H1 (cell line): ENCODE measurements around the gene TTBK2. TPM values are rescaled to one million over a fixed set of nuclear protein-coding genes. Genes with fewer than 3 reads are reported as not detected.

Experiments used
- CTCF ChIA-PET: fragments of 300-600 bp; sonication (Branson Sonifier 250); formaldehyde crosslinking; loops from one replicate; lab custom pipeline; 2021; ENCODE audit not compliant: partially characterized antibody; lab: Charles Lee
- POLR2A ChIA-PET: fragments of 300-600 bp; sonication (Branson Sonifier 250); formaldehyde crosslinking; loops from one replicate; lab custom pipeline; 2021; ENCODE audit warnings: inconsistent platforms; ENCODE audit not compliant: partially characterized antibody; lab: Charles Lee
- DNase-seq, 2 experiments: peaks; one replicate each; pipeline versions ENCODE4 v3.0.0 to v3.0.0-alpha.2; 2010 to 2022; ENCODE audit warnings: low spot score in 2 of 2, low read depth in 1 of 2, mixed read lengths in 1 of 2
- FAIRE-seq: peaks from 2 replicates; lab custom pipeline; 2011; peaks lifted over from hg19 to GRCh38; lab: Jason Lieb, UNC
- H2AFZ ChIP-seq: 2 replicates; pipeline ENCODE4 v1.8.1; 2012; ENCODE audit warnings: low read length, inconsistent platforms
- H2AK5ac ChIP-seq: 2 replicates; pipeline ENCODE4 v1.6.1; 2013; ENCODE audit warnings: low read depth, low read length
- H2BK120ac ChIP-seq: replicated peaks from 2 replicates; pipeline ENCODE3; 2013; ENCODE audit warnings: low read depth, low read length, inconsistent platforms
- H2BK12ac ChIP-seq: 2 replicates; pipeline ENCODE4 v1.6.1; 2013; ENCODE audit warnings: low read depth, low read length
- H2BK15ac ChIP-seq: 2 replicates; pipeline ENCODE4 v1.6.1; 2013; ENCODE audit warnings: low read length
- H2BK20ac ChIP-seq: 2 replicates; pipeline ENCODE4 v1.6.1; 2013; ENCODE audit warnings: low read length
- H2BK5ac ChIP-seq: 2 replicates; pipeline ENCODE4 v1.6.1; 2013; ENCODE audit warnings: low read depth, low read length
- H3K14ac ChIP-seq: 2 replicates; pipeline ENCODE4 v1.6.1; 2013; ENCODE audit warnings: inconsistent platforms; ENCODE audit not compliant: insufficient read length
- H3K18ac ChIP-seq: 2 replicates; pipeline ENCODE4 v1.6.1; 2013; ENCODE audit warnings: low read length; ENCODE audit errors: extremely low read depth
- H3K23ac ChIP-seq: 2 replicates; pipeline ENCODE4 v1.6.1; 2013; ENCODE audit warnings: inconsistent platforms; ENCODE audit not compliant: insufficient read length
- H3K23me2 ChIP-seq: 2 replicates; pipeline ENCODE4 v1.6.1; 2013; ENCODE audit warnings: low read depth, low read length
- H3K27ac ChIP-seq: 2 replicates; pipeline ENCODE4 v1.6.1; 2011; ENCODE audit warnings: low read depth, low read length, inconsistent platforms
- H3K27me3 ChIP-seq, 4 experiments: replicated peaks in 1 of 4; 1 replicate in 1 of 4; 2 replicates in 3 of 4; pipeline versions ENCODE4 v1.6.1 to v1.8.1; 2011 to 2013; ENCODE audit warnings: low read length in 3 of 4, mild to moderate bottlenecking in 3 of 4, inconsistent platforms in 2 of 4, mixed read lengths in 2 of 4, moderate library complexity in 1 of 4; ENCODE audit not compliant: control insufficient read depth in 3 of 4, insufficient read depth in 3 of 4; ENCODE audit errors: extremely low read depth in 1 of 4
- H3K36me3 ChIP-seq, 4 experiments: 2 replicates each; pipeline versions ENCODE4 v1.6.1 to v1.8.1; 2011 to 2013; ENCODE audit warnings: mild to moderate bottlenecking in 4 of 4, low read length in 3 of 4, moderate library complexity in 2 of 4, control low read depth in 1 of 4, inconsistent platforms in 1 of 4; ENCODE audit not compliant: insufficient read depth in 4 of 4, control insufficient read depth in 2 of 4
- H3K4ac ChIP-seq: replicated peaks from 2 replicates; pipeline ENCODE3; 2013; ENCODE audit warnings: low read length, low read depth, mixed read lengths, inconsistent platforms; ENCODE audit not compliant: insufficient read length
- H3K4me1 ChIP-seq, 4 experiments: replicated peaks in 1 of 4; 1 replicate in 1 of 4; 2 replicates in 3 of 4; pipeline versions ENCODE4 v1.6.1 to v1.8.1; 2011 to 2013; ENCODE audit warnings: low read length in 3 of 4, inconsistent platforms in 2 of 4, mixed read lengths in 1 of 4; ENCODE audit not compliant: insufficient read depth in 4 of 4, control insufficient read depth in 3 of 4
- H3K4me2 ChIP-seq, 2 experiments: 2 replicates each; pipeline versions ENCODE4 v1.6.1 to v1.8.1; 2011 to 2013; ENCODE audit warnings: low read depth in 2 of 2, low read length in 2 of 2, control low read depth in 1 of 2, inconsistent platforms in 1 of 2, mild to moderate bottlenecking in 1 of 2; ENCODE audit not compliant: insufficient read depth in 1 of 2
- H3K4me3 ChIP-seq, 4 experiments: fragments of 200-600, 300-600 bp in 1 of 4; sonication (generic), shearing (Covaris generic), sonication (Bioruptor Twin) in 1 of 4; 2 replicates each; pipeline versions ENCODE4 v1.5.1 to v1.8.1; 2011 to 2016; ENCODE audit warnings: low read length in 4 of 4, low read depth in 3 of 4, control low read depth in 2 of 4, inconsistent platforms in 2 of 4, mild to moderate bottlenecking in 2 of 4, mixed read lengths in 1 of 4, moderate library complexity in 1 of 4; ENCODE audit not compliant: insufficient read depth in 2 of 4; ENCODE audit errors: extremely low read depth in 1 of 4
- H3K56ac ChIP-seq: replicated peaks from 2 replicates; pipeline ENCODE3; 2013; ENCODE audit warnings: low read depth, mild to moderate bottlenecking, mixed read lengths, low read length, inconsistent platforms; ENCODE audit not compliant: insufficient read length
- H3K79me1 ChIP-seq: 2 replicates; pipeline ENCODE4 v1.6.1; 2013; ENCODE audit warnings: low read depth, low read length, control low read depth
- H3K79me2 ChIP-seq, 2 experiments: 2 replicates each; pipeline versions ENCODE4 v1.6.1 to v1.8.1; 2012 to 2013; ENCODE audit warnings: low read length in 2 of 2, mild to moderate bottlenecking in 2 of 2, inconsistent platforms in 1 of 2; ENCODE audit not compliant: insufficient read depth in 2 of 2, control insufficient read depth in 1 of 2
- H3K9ac ChIP-seq, 4 experiments: replicated peaks in 1 of 4; 1 replicate in 1 of 4; 2 replicates in 3 of 4; pipeline versions ENCODE4 v1.6.1 to v1.8.1; 2011 to 2013; ENCODE audit warnings: low read depth in 3 of 4, low read length in 3 of 4, control low read depth in 2 of 4, mild to moderate bottlenecking in 2 of 4, moderate library complexity in 2 of 4, inconsistent platforms in 1 of 4; ENCODE audit errors: extremely low read depth in 1 of 4
- H3K9me3 ChIP-seq, 2 experiments: 2 replicates each; pipeline versions ENCODE4 v1.6.1 to v1.8.1; 2012 to 2013; ENCODE audit warnings: mild to moderate bottlenecking in 2 of 2, moderate library complexity in 2 of 2, control low read depth in 1 of 2, inconsistent platforms in 1 of 2, low read depth in 1 of 2, low read length in 1 of 2, mixed read lengths in 1 of 2; ENCODE audit not compliant: insufficient read depth in 2 of 2
- H4K20me1 ChIP-seq, 2 experiments: replicated peaks in 1 of 2; 2 replicates each; pipeline versions ENCODE3 to v1.8.1; 2011 to 2013; ENCODE audit warnings: inconsistent platforms in 2 of 2, low read length in 2 of 2, mild to moderate bottlenecking in 1 of 2; ENCODE audit not compliant: insufficient read depth in 2 of 2, control insufficient read depth in 1 of 2
- H4K5ac ChIP-seq: 2 replicates; pipeline ENCODE4 v1.6.1; 2013; ENCODE audit warnings: low read length, low read depth, mixed read lengths, inconsistent platforms; ENCODE audit not compliant: insufficient read length
- H4K8ac ChIP-seq: 2 replicates; pipeline ENCODE4 v1.8.0; 2013; ENCODE audit warnings: mild to moderate bottlenecking, moderate library complexity, low read length, inconsistent platforms; ENCODE audit not compliant: insufficient read depth; ENCODE audit errors: extremely low read depth
- H4K91ac ChIP-seq: replicated peaks from 2 replicates; pipeline ENCODE3; 2013; ENCODE audit warnings: low read length, mixed read lengths, inconsistent platforms; ENCODE audit not compliant: insufficient read length
- JUND ChIP-seq: IDR thresholded peaks from 2 replicates; pipeline ENCODE4 v1.6.1; 2011; ENCODE audit warnings: mild to moderate bottlenecking, improper control_type of control experiment, low read length
- RNF2 ChIP-seq: fragments of 200-900, 300-1000 bp; sonication (generic); IDR thresholded peaks from 2 replicates; pipeline ENCODE4 v1.7.1; 2016; ENCODE audit warnings: borderline replicate concordance, low read depth, mild to moderate bottlenecking, antibody characterized with exemption, low read length; ENCODE audit not compliant: poor library complexity, severe bottlenecking; ENCODE audit errors: missing control alignments
- TBP ChIP-seq: IDR thresholded peaks from 2 replicates; pipeline ENCODE4 v1.6.1; 2011; ENCODE audit warnings: low read depth, low read length, improper control_type of control experiment
- TCF12 ChIP-seq: IDR thresholded peaks from 2 replicates; pipeline ENCODE4 v1.6.1; 2011; ENCODE audit warnings: low read depth, mild to moderate bottlenecking, low read length
- polyA plus RNA-seq, 7 experiments: library from polyadenylated mRNA; depleted of rRNA in 3 of 7; stranded (reverse) in 5 of 7; unstranded in 2 of 7; fragments of >200 nt in 5 of 7; fragments of 200-250 nt in 2 of 7; gene quantifications; 1 replicate in 5 of 7; 2 replicates in 1 of 7; 4 replicates in 1 of 7; pipeline versions ENCODE4 v1.2.1 to v1.2.3, GENCODE V29; 2011 to 2013; ENCODE audit warnings: missing spikeins in 2 of 7, mixed read lengths in 2 of 7
- total RNA-seq: library from RNA; stranded (reverse); fragmentation: NEBNext Ultra II Directional; extraction: Animal tissue kit (Norgen Biotek cat#: 25700); gene quantifications from 2 replicates; pipeline ENCODE4 v1.2.1, GENCODE V29; 2021
- TF ChIP-seq, protein P1 (sequence below): IDR thresholded peaks from 2 replicates; pipeline ENCODE4 v1.6.1; 2012; ENCODE audit warnings: inconsistent platforms

The TTBK2 gene
- total and polyA plus RNA-seq, 2 of the 8 experiments (the other 6 are each of a cell fraction or from before 2014, with no cell fraction given): 2.7 to 18.2 TPM

DNA sequence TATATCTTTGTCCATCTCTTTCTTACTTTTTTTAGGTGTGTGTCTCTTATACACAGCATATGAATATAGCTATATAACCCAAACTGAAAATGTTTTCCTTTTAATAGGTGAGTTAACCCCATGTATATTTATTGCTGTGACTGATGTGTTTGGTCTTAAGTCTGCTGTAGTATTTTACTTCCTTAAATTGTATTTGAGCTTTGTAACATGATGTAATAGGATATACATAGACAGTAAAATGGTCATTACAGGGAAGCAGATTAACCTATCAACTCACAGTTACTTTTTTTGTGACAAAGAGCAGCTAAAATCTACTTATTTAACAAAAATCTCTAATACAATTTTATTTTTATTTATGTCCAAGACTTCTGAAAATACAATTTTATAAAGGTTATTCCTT lies 131.9 kb downstream of the TTBK2 start:
- Histone ChIP-seq H3K36me3 (no peaks in the 10 kb centered on the region), H3K79me2 (no peaks in the 10 kb centered on the region), H4K5ac (no peak overlapping the region), H3K4me2 (no peak overlapping the region), H2BK120ac (no peak overlapping the region), H3K23ac (no peak overlapping the region), H4K91ac (no peak overlapping the region), H4K20me1 (no peaks in the 10 kb centered on the region), H3K23me2 (no peaks in the 10 kb centered on the region), H3K4me3 (no peak overlapping the region), H3K14ac (no peak overlapping the region), H2AK5ac (no peak overlapping the region), H3K27ac (no peak overlapping the region), H3K27me3 (peaks cover 0 to 1% (median 0%) of the 10 kb centered on the region in 4 experiments; a peak in 1 of 7 replicates), H3K9ac (no peak overlapping the region)
- POLR2A ChIA-PET: interaction anchor here (1.3 kb wide), 1 partner anchor 14 kb away, joined by 3 read pairs; no protein-coding TSS in a partner anchor
- TF ChIP-seq RNF2 (no peak), TBP (no peak), TCF12 (no peak), JUND (no peak)
- TF ChIP-seq, protein P1, sequence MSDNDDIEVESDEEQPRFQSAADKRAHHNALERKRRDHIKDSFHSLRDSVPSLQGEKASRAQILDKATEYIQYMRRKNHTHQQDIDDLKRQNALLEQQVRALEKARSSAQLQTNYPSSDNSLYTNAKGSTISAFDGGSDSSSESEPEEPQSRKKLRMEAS: no peak
- TF ChIP-seq, all 59 proteins: peak for 0
- Histone ChIP-seq H3K4ac (no peak overlapping the region), H3K4me1 (no peaks in the 10 kb centered on the region), H3K79me1 (no peaks in the 10 kb centered on the region), H3K9me3 (no peaks in the 10 kb centered on the region), H2BK15ac (no peak overlapping the region), H2BK20ac (no peak overlapping the region), H3K18ac (no peak overlapping the region), H2BK12ac (no peak overlapping the region), H3K56ac (no peak overlapping the region), H2AFZ (no peak overlapping the region), H2BK5ac (no peak overlapping the region), H4K8ac (no peak overlapping the region)
- CTCF ChIA-PET: interaction anchor here (0.5 to 1.4 kb wide), 4 partner anchors 13 to 424 kb away, joined by 3 to 5 read pairs (median 4); no protein-coding TSS in a partner anchor
- FAIRE-seq (no peak), DNase-seq (no peak)
